HG02798 (cell line): ENCODE results near the gene IQSEC1.
"Not testable (repeated sequence)": the region's sequence is repeated elsewhere in the genome, so short reads cannot be mapped to it uniquely, and the experiment has no call there.

Experiments
- ATAC-seq: cut with Tn5 transposase; IDR thresholded peaks from one replicate; pipeline ENCODE4 v1.9.1; 2021; ENCODE audit warnings: mild to moderate bottlenecking; ENCODE audit not compliant: unreplicated experiment, poor library complexity

IQSEC1 gene

GRCh38 chr3:12868039-12869034 is 204.9 kb downstream of the IQSEC1 start:
- peak; percentile 59 for ATAC-seq

DNA sequence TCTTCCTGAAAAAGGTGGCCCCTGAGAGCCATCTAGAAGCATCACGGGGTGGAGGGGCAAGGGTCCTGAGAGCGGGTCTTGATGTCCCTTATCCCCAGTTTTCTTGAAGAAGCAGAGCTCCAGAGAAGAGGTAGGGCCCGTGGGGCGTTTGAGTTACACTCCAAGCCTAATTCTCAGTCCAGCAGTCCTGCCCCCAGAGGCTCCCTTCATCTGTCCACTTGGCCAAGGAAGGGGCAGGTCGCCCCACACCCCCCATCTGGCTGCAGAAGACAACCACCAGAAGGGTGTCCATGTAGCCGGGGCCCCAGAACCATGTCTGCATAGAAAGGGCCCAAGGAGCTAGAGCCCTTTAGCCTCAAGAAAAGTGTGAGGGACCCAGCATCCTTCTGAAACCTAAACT is 206.4 kb downstream of the IQSEC1 start:
- ATAC-seq: no peak

- no peak for ATAC-seq
Observed at GRCh38 chr3:12865271-12865670, 208.0 kb downstream of the IQSEC1 start.

DNA sequence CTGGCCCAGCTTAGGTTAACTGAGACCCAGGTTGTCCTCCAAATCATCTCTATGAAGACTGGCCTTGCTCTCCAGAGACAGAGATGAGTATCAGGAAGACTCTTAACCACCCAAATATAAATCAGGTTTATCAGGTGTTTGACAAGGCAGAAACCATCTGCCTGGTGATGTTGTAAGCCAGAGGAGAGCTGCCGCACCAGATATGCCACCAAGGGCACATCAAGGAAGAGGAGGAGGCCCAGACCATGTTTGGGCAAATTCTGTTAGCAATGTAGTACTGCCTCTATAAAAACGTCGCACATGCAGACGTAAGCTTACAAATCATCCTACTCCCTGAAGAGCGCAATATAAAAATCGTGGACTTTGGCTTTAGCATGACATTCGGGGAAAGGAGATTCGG is 210.8 kb downstream of the IQSEC1 start:
- no peak for ATAC-seq

DNA sequence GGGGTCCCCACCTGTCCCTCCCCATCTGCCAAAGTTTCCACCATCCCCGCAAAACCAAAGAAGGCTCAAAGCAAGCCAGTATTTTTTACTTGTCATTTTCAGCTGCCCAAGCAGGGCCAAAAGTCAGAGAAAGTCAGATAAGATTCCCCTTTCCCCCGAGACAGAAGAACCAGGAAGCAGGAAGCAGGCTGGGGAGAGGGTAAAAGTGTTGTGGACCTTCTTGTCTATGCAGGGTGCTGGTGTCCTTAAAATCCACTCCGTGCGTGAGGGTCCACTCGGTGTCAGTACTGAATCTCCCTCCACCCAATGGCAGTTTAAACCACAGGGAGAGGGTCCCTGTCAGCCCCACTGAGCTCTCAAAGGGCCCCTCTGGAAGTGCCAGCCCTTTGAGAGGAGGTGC is 211.6 kb downstream of the IQSEC1 start:
- no peak for ATAC-seq

DNA sequence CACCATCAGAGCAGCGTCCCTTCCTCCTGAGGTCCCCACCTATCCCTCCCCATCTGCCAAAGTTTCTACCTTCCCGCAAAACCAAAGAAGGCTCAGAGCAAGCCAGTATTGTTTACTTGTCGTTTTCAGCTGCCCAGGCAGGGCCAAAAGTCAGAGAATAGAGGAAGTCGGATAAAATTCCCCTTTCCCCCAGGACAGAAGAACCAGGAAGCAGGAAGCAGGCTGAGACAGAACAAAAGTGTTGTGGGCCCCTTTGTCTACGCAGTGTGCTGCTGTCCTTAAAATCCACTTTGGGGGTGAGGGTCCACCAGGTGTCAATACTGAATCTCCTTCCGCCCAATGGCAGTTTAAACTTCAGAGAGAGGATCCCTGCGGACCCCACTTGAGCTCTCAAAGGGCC is 213.4 kb downstream of the IQSEC1 start:
- ATAC-seq: no peak

DNA sequence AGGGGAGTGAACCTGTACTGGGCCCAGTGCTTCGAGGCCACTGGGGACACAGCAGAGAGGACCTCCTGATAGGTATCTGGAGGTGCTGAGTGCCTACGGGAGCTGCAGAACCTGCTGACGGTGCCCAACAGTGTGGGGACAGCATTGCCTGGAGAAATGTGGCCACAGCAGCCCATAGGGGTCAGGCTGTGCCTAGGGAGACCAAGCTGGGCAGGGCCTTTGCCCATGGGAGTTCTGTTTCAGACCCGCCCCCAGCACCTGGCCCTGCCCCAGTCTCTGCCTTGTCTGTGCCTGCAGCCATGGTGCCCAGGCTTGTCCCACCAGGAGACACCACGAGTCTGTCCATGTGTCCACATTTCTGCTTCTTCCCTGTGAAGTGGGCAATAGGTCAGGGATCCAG is 216.6 kb downstream of the IQSEC1 start:
- no peak for ATAC-seq

DNA sequence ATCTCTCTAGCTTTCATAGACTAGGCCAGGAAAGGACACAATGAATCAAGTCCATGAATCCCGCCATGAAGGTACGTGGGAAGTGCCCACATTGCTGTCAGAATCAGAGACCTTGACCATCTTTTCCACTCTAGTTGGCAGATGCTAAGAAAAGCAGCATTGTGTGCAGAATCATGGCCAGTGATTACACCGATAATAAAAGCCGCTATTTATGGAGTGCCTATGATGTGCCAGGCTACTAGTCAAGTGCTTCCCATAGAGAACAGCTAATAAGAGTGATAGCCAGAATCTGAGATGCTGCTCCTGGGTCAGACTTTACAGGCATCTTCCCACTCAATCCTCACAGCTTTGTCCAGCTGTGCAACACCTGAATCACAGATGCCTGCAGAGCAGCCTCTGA is 218.7 kb downstream of the IQSEC1 start:
- ATAC-seq: no peak

- ATAC-seq: not testable (repeated sequence)
Observed at GRCh38 chr3:12853847-12854246, 219.4 kb downstream of the IQSEC1 start.

DNA sequence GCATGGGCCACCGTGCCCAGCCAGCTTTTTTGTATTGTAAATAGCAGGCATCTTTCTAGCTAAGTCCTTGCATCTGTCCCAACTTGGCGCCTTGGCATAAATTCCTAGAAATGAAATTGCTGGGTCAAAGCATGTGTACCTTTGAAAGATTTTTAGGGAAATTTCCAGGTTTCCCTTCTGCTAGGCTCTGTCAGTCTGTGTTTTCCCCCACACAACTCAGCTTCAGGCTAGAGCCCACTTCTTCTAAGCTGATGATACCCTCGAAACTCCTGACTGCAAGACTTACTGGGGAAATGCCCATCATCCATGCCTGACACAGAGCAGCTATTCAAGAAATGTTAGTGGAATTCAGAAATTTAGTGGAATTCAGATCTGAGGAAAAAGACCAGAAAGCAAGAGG is 221.0 kb downstream of the IQSEC1 start:
- no peak for ATAC-seq
